ENCODE data around the gene GIT2. TPM values are rescaled to one million over a fixed set of nuclear protein-coding genes. Genes with fewer than 3 reads are reported as not detected.
"Not testable (repeated sequence)": the region's sequence is repeated elsewhere in the genome, so short reads cannot be mapped to it uniquely, and the experiment has no call there.

GIT2 gene
- total RNA-seq, 2 experiments from 2014 or later: 101 to 103 TPM

DNA sequence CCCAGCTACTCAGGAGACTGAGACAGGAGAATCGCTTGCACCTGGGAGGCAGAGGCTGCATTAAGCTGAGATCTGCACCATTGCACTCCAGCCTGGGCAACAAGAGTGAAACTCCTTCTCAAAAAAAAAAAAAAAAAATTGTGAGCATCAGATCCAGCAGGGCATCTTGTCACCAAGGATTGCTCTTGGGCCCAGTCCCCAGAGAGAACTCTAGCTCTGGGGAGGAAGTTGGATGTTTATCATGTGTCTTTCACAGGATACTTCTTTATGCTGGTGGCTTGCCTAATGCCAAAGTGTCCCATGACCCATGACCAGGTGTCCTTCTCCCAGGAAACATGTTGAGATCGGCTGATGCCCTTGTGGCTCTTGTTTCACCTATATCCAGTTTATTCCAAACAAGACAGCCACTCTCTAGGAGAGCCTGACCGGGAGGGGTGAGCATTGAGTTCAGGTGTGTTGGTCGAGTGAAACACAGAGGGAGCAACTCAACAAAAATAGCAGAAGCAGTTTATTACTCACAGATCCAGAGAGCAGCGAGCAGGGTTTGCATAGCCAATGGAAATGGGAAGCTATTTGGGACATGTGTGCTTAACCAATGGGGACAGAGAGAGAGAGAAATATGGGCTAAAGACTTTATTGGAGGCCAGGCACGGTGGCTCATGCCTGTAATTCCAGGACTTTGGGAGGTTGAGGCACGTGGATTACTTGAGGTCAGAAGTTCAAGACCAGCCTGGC, 102.7 kb downstream of the GIT2 start:
- DNase-seq (no peak), ATAC-seq (ENCODE audit: low read depth) (no peak)
- Mint-ChIP-seq H3K9me3 (no peaks in the 10 kb centered on the region), H3K36me3 (peaks cover under 1% of the 10 kb centered on the region), H3K4me3 (peak overlapping the region; percentile 28), H3K27me3 (no peaks in the 10 kb centered on the region), H3K27ac (peak overlapping the region; percentile 76), H3K4me1 (peaks cover 26% of the 10 kb centered on the region)
- POLR2A ChIA-PET: interaction anchor here (1.5 kb wide), 1 partner anchor 17 kb away, joined by 3 read pairs; no protein-coding TSS in a partner anchor

DNA sequence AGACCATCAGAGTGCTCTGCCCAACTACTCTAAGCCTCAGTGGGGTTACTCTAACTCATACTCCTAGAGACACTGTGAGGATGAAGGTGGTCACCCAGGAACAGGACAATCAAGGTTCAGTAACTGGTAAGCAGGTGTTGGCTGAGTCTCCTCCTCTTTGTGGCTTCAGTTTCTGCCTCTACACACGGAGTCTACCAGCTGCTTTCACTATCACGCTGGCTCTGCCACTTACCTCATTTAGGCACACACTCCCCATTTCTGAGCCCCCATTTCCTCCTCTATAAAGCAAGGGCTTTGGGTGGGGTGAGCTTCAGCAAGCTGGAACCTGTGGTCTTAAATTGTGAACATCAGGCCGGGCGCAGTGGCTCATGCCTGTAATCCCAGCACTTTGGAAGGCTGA, 103.4 kb downstream of the GIT2 start:
- ATAC-seq (ENCODE audit: low read depth) (peak; percentile 80), DNase-seq (peak; percentile 41)
- Mint-ChIP-seq H3K27ac (peak overlapping the region; percentile 76), H3K9me3 (no peaks in the 10 kb centered on the region), H3K36me3 (peaks cover 2% of the 10 kb centered on the region), H3K4me3 (peak overlapping the region; percentile 28), H3K27me3 (no peaks in the 10 kb centered on the region), H3K4me1 (peaks cover 33% of the 10 kb centered on the region)
- POLR2A ChIA-PET: no interaction called here

- ATAC-seq (ENCODE audit: low read depth): no peak
- POLR2A ChIA-PET: interaction anchor here (1.0 kb wide), 1 partner anchor 8 kb away, joined by 3 read pairs; the partner anchor contains the start of gene TCHP
- H3K9me3 Mint-ChIP-seq: no peaks in the 10 kb centered on the region
- peak overlapping the region; percentile 23 for H3K27ac Mint-ChIP-seq
- no peaks in the 10 kb centered on the region for H3K27me3 Mint-ChIP-seq
- H3K36me3 Mint-ChIP-seq: peaks cover 2% of the 10 kb centered on the region
- H3K4me3 Mint-ChIP-seq: no peak overlapping the region
- peaks cover 37% of the 10 kb centered on the region for H3K4me1 Mint-ChIP-seq
- no peak for DNase-seq
These were observed 103.9 kb downstream of the GIT2 start for GRCh38 chr12:109892165-109892715.

GRCh38 chr12:109891731-109892130, 104.4 kb downstream of the GIT2 start:
- H3K4me1 Mint-ChIP-seq: peaks cover 37% of the 10 kb centered on the region
- ATAC-seq (ENCODE audit: low read depth); H3K27ac Mint-ChIP-seq; DNase-seq; H3K4me3 Mint-ChIP-seq; H3K9me3 Mint-ChIP-seq; H3K36me3 Mint-ChIP-seq; H3K27me3 Mint-ChIP-seq: not testable (repeated sequence)
- POLR2A ChIA-PET: interaction anchor here (1.0 kb wide), 1 partner anchor 9 kb away, joined by 3 read pairs; the partner anchor contains the start of gene TCHP

DNA sequence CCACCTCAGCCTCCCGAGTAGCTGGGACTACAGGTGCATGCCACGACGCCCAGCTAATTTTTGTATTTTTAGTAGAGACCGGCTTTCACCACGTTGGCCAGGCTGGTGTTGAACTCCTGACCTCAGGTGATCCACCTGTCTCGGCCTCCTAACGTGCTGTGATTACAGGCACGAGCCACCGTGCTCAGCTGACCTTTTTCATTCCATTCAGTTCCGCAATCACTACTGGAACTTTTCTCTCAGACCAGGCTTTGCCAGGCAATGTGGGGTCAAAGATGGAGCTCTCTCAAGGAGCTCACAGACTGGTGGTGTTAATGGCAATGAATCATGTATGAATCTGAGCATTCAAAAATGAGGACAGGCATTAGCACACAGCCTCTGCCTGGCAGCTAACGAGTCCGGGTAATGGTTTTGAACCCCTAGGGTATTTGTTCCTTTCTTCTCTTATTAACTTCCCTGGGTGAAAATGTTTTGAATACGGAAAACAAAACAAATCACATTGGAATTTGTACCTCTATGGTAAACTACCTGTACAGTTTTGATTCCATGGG, 105.5 kb downstream of the GIT2 start:
- no peaks in the 10 kb centered on the region for H3K9me3 Mint-ChIP-seq
- peaks cover 37% of the 10 kb centered on the region for H3K4me1 Mint-ChIP-seq
- H3K27ac Mint-ChIP-seq: peak overlapping the region; percentile 30
- DNase-seq (no peak), ATAC-seq (ENCODE audit: low read depth) (no peak)
- H3K27me3 Mint-ChIP-seq: peaks cover 3% of the 10 kb centered on the region
- H3K36me3 Mint-ChIP-seq: peaks cover 2% of the 10 kb centered on the region
- H3K4me3 Mint-ChIP-seq: no peak overlapping the region
- POLR2A ChIA-PET: interaction anchor here (0.9 to 1.2 kb wide), 2 partner anchors 17 to 106 kb away, joined by 4 to 5 read pairs; partner anchors contain the start of gene GIT2

- H3K27me3 Mint-ChIP-seq: peaks cover 12% of the 10 kb centered on the region
- H3K27ac Mint-ChIP-seq: peak overlapping the region; percentile 95
- peaks cover 2% of the 10 kb centered on the region for H3K36me3 Mint-ChIP-seq
- DNase-seq (no peak), ATAC-seq (ENCODE audit: low read depth) (peak; percentile 60)
- H3K4me3 Mint-ChIP-seq: peak overlapping the region; percentile 37
- no peaks in the 10 kb centered on the region for H3K9me3 Mint-ChIP-seq
- H3K4me1 Mint-ChIP-seq: peaks cover 36% of the 10 kb centered on the region
- POLR2A ChIA-PET: interaction anchor here (0.7 to 2.0 kb wide), 4 partner anchors 10 to 1166 kb away, joined by 3 to 20 read pairs (median 4); partner anchors contain the start of gene TCHP
These were observed 107.8 kb downstream of the GIT2 start for GRCh38 chr12:109888179-109889020.

- no peak for DNase-seq
- Mint-ChIP-seq H3K4me1 (peaks cover 30% of the 10 kb centered on the region), H3K9me3 (no peaks in the 10 kb centered on the region), H3K36me3 (peaks cover 2% of the 10 kb centered on the region), H3K27ac (no peak overlapping the region), H3K27me3 (peaks cover 20% of the 10 kb centered on the region), H3K4me3 (no peak overlapping the region)
- POLR2A ChIA-PET: no interaction called here
- no peak for ATAC-seq (ENCODE audit: low read depth)
These were observed 110.6 kb downstream of the GIT2 start for GRCh38 chr12:109885616-109886015.

DNA sequence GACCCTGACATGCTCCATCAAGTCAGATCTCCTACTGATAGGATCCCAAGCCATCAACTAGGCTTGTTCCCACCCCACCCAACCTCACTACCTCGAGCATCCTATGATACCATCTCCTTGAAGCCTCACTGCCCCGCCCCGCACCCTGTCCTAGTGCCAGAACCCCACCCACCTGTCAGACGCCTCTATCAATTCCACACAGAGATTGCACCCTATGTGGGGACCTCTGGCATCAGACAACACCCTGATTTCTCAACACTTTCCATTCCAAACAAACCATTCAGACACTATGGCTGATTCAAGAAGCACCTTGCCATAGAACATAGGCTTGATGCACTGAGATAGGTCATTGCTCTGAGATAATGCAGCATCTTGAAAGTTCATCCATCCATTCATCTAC, 112.7 kb downstream of the GIT2 start:
- Mint-ChIP-seq H3K27me3 (peaks cover 20% of the 10 kb centered on the region), H3K9me3 (no peaks in the 10 kb centered on the region), H3K27ac (no peak overlapping the region), H3K36me3 (peaks cover 1% of the 10 kb centered on the region), H3K4me3 (no peak overlapping the region), H3K4me1 (peaks cover 34% of the 10 kb centered on the region)
- no peak for ATAC-seq (ENCODE audit: low read depth)
- DNase-seq: no peak
- POLR2A ChIA-PET: no interaction called here

DNA sequence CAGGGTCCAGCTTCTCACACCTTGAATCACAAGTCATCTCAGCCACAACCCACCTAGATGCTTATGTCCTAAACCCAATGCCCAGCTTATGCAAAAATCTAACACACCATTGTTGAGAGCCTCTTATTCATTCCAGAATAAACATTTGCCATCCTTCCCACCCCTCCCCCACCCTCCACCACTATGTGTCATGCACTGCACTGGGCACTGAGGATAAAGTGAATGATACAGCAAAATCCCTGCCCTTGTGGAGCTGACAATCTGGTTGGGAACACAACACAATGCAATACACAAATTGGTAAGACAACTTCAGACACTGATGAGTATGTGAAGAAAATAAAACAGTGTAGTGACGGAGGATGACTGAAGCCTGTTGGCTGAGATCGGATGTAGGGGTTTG, 114.4 kb downstream of the GIT2 start:
- H3K36me3 Mint-ChIP-seq: no peaks in the 10 kb centered on the region
- POLR2A ChIA-PET: interaction anchor here (0.7 to 1.6 kb wide), 2 partner anchors 29 to 50 kb away, joined by 3 read pairs; no protein-coding TSS in a partner anchor
- DNase-seq (no peak), ATAC-seq (ENCODE audit: low read depth) (no peak)
- H3K27ac Mint-ChIP-seq: no peak overlapping the region
- peaks cover 26% of the 10 kb centered on the region for H3K4me1 Mint-ChIP-seq
- peaks cover 20% of the 10 kb centered on the region for H3K27me3 Mint-ChIP-seq
- H3K9me3 Mint-ChIP-seq: no peaks in the 10 kb centered on the region
- H3K4me3 Mint-ChIP-seq: peak overlapping the region; percentile 91

- H3K4me3 Mint-ChIP-seq: peak overlapping the region; percentile 91
- peaks cover 28% of the 10 kb centered on the region for H3K4me1 Mint-ChIP-seq
- H3K9me3 Mint-ChIP-seq: no peaks in the 10 kb centered on the region
- H3K36me3 Mint-ChIP-seq: no peaks in the 10 kb centered on the region
- POLR2A ChIA-PET: interaction anchor here (1.2 kb wide), 1 partner anchor 20 kb away, joined by 3 read pairs; no protein-coding TSS in a partner anchor
- ATAC-seq (ENCODE audit: low read depth) (no peak), DNase-seq (no peak)
- peak overlapping the region; percentile 90 for H3K27ac Mint-ChIP-seq
- H3K27me3 Mint-ChIP-seq: peaks cover 19% of the 10 kb centered on the region
These were observed 115.2 kb downstream of the GIT2 start for GRCh38 chr12:109880938-109881337.

- Mint-ChIP-seq H3K27me3 (peaks cover 14% of the 10 kb centered on the region), H3K9me3 (no peaks in the 10 kb centered on the region), H3K4me1 (peaks cover 28% of the 10 kb centered on the region), H3K4me3 (peak within 1 kb of the TSS; percentile 93), H3K36me3 (no peaks in the 10 kb centered on the region), H3K27ac (peak within 1 kb of the TSS; percentile 90)
- peak; percentile 98 for DNase-seq
- POLR2A ChIA-PET: interaction anchor here (1.2 kb wide), 1 partner anchor 20 kb away, joined by 3 read pairs; no protein-coding TSS in a partner anchor
- peak; percentile 96 for ATAC-seq (ENCODE audit: low read depth)
These were observed 115.9 kb downstream of the GIT2 start, which contains the start of gene GLTP for GRCh38 chr12:109880043-109880931. GLTP (minus strand) TSS chr12:109880541; CDS start chr12:109880374, 167 bp downstream.

Data from activated naive CD8-positive, alpha-beta T cell treated with anti-CD3 and anti-CD28 coated beads, Interleukin-2, amount 10 ng/mL, durations not matched to agents 7 days and 5 days (primary cell).